Hepatocyte (in vitro differentiated cells): Measurements from ENCODE around the gene PIK3R5.

Experiments
- CTCF ChIP-seq: fragments of 200-600 bp; sonication (generic); IDR thresholded peaks from 2 replicates; pipeline ENCODE4 v1.5.1; 2016; ENCODE audit warnings: antibody characterized with exemption, mild to moderate bottlenecking; ENCODE audit not compliant: poor library complexity
- EZH2 ChIP-seq: fragments of 200-600 bp; sonication (generic); IDR thresholded peaks from 2 replicates; pipeline ENCODE4 v1.6.1; 2016; ENCODE audit warnings: antibody characterized with exemption, mild to moderate bottlenecking, borderline replicate concordance
- EZH2phosphoT487 ChIP-seq: fragments of 200-600 bp; sonication (generic); IDR thresholded peaks from one replicate; pipeline ENCODE4 v1.6.1; 2018; ENCODE audit warnings: antibody characterized with exemption, mild to moderate bottlenecking, low read depth, moderate library complexity; ENCODE audit not compliant: unreplicated experiment, severe bottlenecking

GRCh38 chr17:8861495-8862181, 103.9 kb downstream of the PIK3R5 start:
- TF ChIP-seq CTCF = no peak
- no peak for TF ChIP-seq EZH2
- no peak for TF ChIP-seq EZH2phosphoT487
